ENCODE results near the gene UBA1. TPM values are rescaled to one million over a fixed set of nuclear protein-coding genes. Genes with fewer than 3 reads are reported as not detected.

The UBA1 gene
- total and polyA plus RNA-seq, 2 of the 8 experiments (the other 6 are each of a cell fraction or from before 2014, with no cell fraction given), result 313 to 458 TPM

DNA sequence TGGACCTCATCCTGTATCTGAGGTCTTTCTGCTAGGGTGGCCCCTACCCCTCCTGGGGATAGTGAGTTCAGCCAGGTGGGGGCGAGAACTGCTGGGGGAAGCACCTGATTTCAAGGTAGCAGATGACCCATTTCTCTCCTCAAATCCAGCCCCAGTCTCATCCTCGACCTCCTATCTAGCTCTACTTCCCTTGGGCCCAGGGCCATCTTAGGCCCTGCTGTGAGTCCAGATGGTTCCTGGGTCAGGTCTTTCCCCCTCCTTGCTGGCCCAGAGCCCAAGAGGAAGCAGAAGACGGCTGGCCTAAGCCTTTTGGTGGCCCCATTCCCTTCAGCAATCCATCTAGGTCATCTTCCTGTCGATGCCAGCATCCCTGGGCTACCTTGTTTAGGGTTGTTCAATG is 28.1 kb downstream of the UBA1 start:
- Histone ChIP-seq H3K18ac (ENCODE audit: extremely low read depth, low read length) (no peak overlapping the region), H2BK5ac (ENCODE audit: low read depth, low read length) (no peak overlapping the region), H3K4me1 (replicated peaks in 1 of 4; ENCODE audit: control insufficient read depth in 3 of 4, insufficient read depth in 4 of 4, low read length in 3 of 4) (peaks cover 0 to 8% (median 1%) of the 10 kb centered on the region in 4 experiments; a peak in 5 of 7 replicates), H3K23me2 (ENCODE audit: low read depth, low read length) (peaks cover 8% of the 10 kb centered on the region; the same call in 1 of the 2 replicates), H4K8ac (ENCODE audit: extremely low read depth, insufficient read depth, low read length) (no peak overlapping the region), H2BK120ac (replicated peaks; ENCODE audit: low read depth, low read length) (no peak overlapping the region), H2BK12ac (ENCODE audit: low read depth, low read length) (no peak overlapping the region), H3K79me1 (ENCODE audit: low read depth, low read length) (peaks cover 2% of the 10 kb centered on the region; the same call in 1 of the 2 replicates), H3K4me3 (ENCODE audit: extremely low read depth in 1 of 4, insufficient read depth in 2 of 4, low read depth in 3 of 4, low read length in 4 of 4) (no peak overlapping the region), H3K9me3 (ENCODE audit: insufficient read depth in 2 of 2, low read depth in 1 of 2, low read length in 1 of 2) (no peaks in the 10 kb centered on the region), H3K36me3 (ENCODE audit: control insufficient read depth in 2 of 4, insufficient read depth in 4 of 4, low read length in 3 of 4) (peaks cover 9 to 43% (median 26%) of the 10 kb centered on the region in 4 experiments; a peak in 7 of 8 replicates), H2AFZ (ENCODE audit: low read length) (no peak overlapping the region), H4K20me1 (replicated peaks in 1 of 2; ENCODE audit: control insufficient read depth in 1 of 2, insufficient read depth in 2 of 2, low read length in 2 of 2) (peaks cover 13 to 32% of the 10 kb centered on the region in 2 experiments), H3K56ac (replicated peaks; ENCODE audit: insufficient read length, low read depth, low read length) (no peak overlapping the region), H3K4ac (replicated peaks; ENCODE audit: insufficient read length, low read depth, low read length) (no peak overlapping the region), H4K5ac (ENCODE audit: insufficient read length, low read depth, low read length) (no peak overlapping the region), H2AK5ac (ENCODE audit: low read depth, low read length) (no peak overlapping the region), H3K27ac (ENCODE audit: low read depth, low read length) (no peak overlapping the region), H3K23ac (ENCODE audit: insufficient read length) (no peak overlapping the region), H3K4me2 (ENCODE audit: insufficient read depth in 1 of 2, low read depth in 2 of 2, low read length in 2 of 2) (no peak overlapping the region), H3K14ac (ENCODE audit: insufficient read length) (no peak overlapping the region), H3K27me3 (replicated peaks in 1 of 4; ENCODE audit: control insufficient read depth in 3 of 4, extremely low read depth in 1 of 4, insufficient read depth in 3 of 4, low read length in 3 of 4) (no peaks in the 10 kb centered on the region), H3K9ac (replicated peaks in 1 of 4; ENCODE audit: extremely low read depth in 1 of 4, low read depth in 3 of 4, low read length in 3 of 4) (no peak overlapping the region), H3K79me2 (ENCODE audit: control insufficient read depth in 1 of 2, insufficient read depth in 2 of 2, low read length in 2 of 2) (peaks cover 21 to 40% of the 10 kb centered on the region in 2 experiments), H2BK15ac (ENCODE audit: low read length) (no peak overlapping the region), H2BK20ac (ENCODE audit: low read length) (no peak overlapping the region), H4K91ac (replicated peaks; ENCODE audit: insufficient read length, low read length) (no peak overlapping the region)
- ChIA-PET CTCF (ENCODE audit: partially characterized antibody) (interaction anchor here (0.6 kb wide), 1 partner anchor 894 kb away, joined by 3 read pairs; no protein-coding TSS in a partner anchor), POLR2A (ENCODE audit: partially characterized antibody) (interaction anchor here (0.6 to 1.0 kb wide), 2 partner anchors 9 to 106 kb away, joined by 3 to 4 read pairs; no protein-coding TSS in a partner anchor)
- no peak for DNase-seq (ENCODE audit: low read depth in 1 of 2, low spot score in 2 of 2)
- 87% methylated on average over 4 of the region's 4 CpGs; no CpG with 5 or more reads in 1 of the 2 experiments for WGBS, 2 experiments (ENCODE audit: extremely low coverage in 1 of 2, insufficient coverage in 1 of 2, insufficient read length in 1 of 2, insufficient replicate concordance in 2 of 2, low coverage in 1 of 2, low lambda C conversion rate in 2 of 2, missing lambda C conversion rate in 1 of 2)
- no peak for FAIRE-seq
- no peak for TF ChIP-seq CBX5 (IDR thresholded peaks at IDR 0.05; ENCODE audit: low read depth, low read length)
- TF ChIP-seq EP300 (IDR thresholded peaks at IDR 0.05; ENCODE audit: borderline replicate concordance in 1 of 2, low read depth in 2 of 2, low read length in 2 of 2), result no peak
- no peak for TF ChIP-seq HDAC6 (IDR thresholded peaks at IDR 0.05; ENCODE audit: low read depth, low read length)
- no peak for TF ChIP-seq CREB1 (IDR thresholded peaks at IDR 0.05)
- no peak for TF ChIP-seq TEAD4 (IDR thresholded peaks at IDR 0.05; ENCODE audit: low read depth, low read length)
- TF ChIP-seq TCF12 (IDR thresholded peaks at IDR 0.05; ENCODE audit: low read depth, low read length), result no peak
- no peak for TF ChIP-seq GABPA (IDR thresholded peaks at IDR 0.05; ENCODE audit: borderline replicate concordance, insufficient read depth, low read length)
- TF ChIP-seq TBP (IDR thresholded peaks at IDR 0.05; ENCODE audit: low read depth, low read length), result no peak
- no peak for TF ChIP-seq TAF7 (optimal IDR thresholded peaks at IDR 0.05; ENCODE audit: borderline replicate concordance, low read depth, low read length)
- TF ChIP-seq POLR2AphosphoS5 (IDR thresholded peaks at IDR 0.05; ENCODE audit: low read depth, low read length), result no peak
- TF ChIP-seq, protein P1, sequence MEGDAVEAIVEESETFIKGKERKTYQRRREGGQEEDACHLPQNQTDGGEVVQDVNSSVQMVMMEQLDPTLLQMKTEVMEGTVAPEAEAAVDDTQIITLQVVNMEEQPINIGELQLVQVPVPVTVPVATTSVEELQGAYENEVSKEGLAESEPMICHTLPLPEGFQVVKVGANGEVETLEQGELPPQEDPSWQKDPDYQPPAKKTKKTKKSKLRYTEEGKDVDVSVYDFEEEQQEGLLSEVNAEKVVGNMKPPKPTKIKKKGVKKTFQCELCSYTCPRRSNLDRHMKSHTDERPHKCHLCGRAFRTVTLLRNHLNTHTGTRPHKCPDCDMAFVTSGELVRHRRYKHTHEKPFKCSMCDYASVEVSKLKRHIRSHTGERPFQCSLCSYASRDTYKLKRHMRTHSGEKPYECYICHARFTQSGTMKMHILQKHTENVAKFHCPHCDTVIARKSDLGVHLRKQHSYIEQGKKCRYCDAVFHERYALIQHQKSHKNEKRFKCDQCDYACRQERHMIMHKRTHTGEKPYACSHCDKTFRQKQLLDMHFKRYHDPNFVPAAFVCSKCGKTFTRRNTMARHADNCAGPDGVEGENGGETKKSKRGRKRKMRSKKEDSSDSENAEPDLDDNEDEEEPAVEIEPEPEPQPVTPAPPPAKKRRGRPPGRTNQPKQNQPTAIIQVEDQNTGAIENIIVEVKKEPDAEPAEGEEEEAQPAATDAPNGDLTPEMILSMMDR (IDR thresholded peaks at IDR 0.05; ENCODE audit: control extremely low read depth in 1 of 3, insufficient read depth in 1 of 3, low read depth in 1 of 3, low read length in 3 of 3), result no peak
- no peak for TF ChIP-seq MAFK (IDR thresholded peaks at IDR 0.05; ENCODE audit: low read depth, low read length)

Measured in H1 (cell line).